IMR-90 (cell line): Measurements from ENCODE around the gene TBXAS1.

Source experiments
- CHD1 ChIP-seq: IDR thresholded peaks from 2 replicates; pipeline ENCODE4 v1.6.1; 2012; ENCODE audit warnings: low read depth, low read length, improper control_type of control experiment
- FOS ChIP-seq: fragments of 150-350 bp; IDR thresholded peaks from 2 replicates; pipeline ENCODE4 v1.6.1; 2016; ENCODE audit warnings: low read depth, low read length
- MAFK ChIP-seq: IDR thresholded peaks from 2 replicates; pipeline ENCODE4 v1.6.1; 2012; ENCODE audit warnings: low read depth, low read length, improper control_type of control experiment
- MXI1 ChIP-seq: IDR thresholded peaks from 2 replicates; pipeline ENCODE4 v1.6.1; 2012; ENCODE audit warnings: low read depth, mild to moderate bottlenecking, low read length, moderate library complexity, borderline replicate concordance
- NFE2L2 ChIP-seq: fragments of 150-350 bp; IDR thresholded peaks from 2 replicates; pipeline ENCODE4 v1.6.1; 2016; ENCODE audit warnings: low read depth, mild to moderate bottlenecking, low read length
- POLR2A ChIP-seq: IDR thresholded peaks from 2 replicates; pipeline ENCODE4 v1.6.1; 2012; ENCODE audit warnings: mild to moderate bottlenecking, low read depth, low read length
- RAD21 ChIP-seq: IDR thresholded peaks from 2 replicates; pipeline ENCODE4 v1.6.1; 2012; ENCODE audit warnings: low read length, improper control_type of control experiment
- RCOR1 ChIP-seq: IDR thresholded peaks from 2 replicates; pipeline ENCODE4 v1.6.1; 2012; ENCODE audit warnings: mild to moderate bottlenecking, low read length, improper control_type of control experiment; ENCODE audit not compliant: insufficient replicate concordance
- SMC3 ChIP-seq: fragments of 150-350 bp; IDR thresholded peaks from 2 replicates; pipeline ENCODE4 v1.6.1; 2016; ENCODE audit warnings: low read depth, mild to moderate bottlenecking, antibody characterized with exemption, low read length, moderate library complexity
- TF ChIP-seq, protein P1 (sequence below): conservative IDR thresholded peaks from 2 replicates; pipeline ENCODE4 v1.5.1; 2012; ENCODE audit warnings: mild to moderate bottlenecking, low read depth, low read length, improper control_type of control experiment
- TF ChIP-seq, protein P2 (sequence below): fragments of 150-350 bp; IDR thresholded peaks from 2 replicates; pipeline ENCODE4 v1.6.1; 2017; ENCODE audit warnings: mild to moderate bottlenecking, antibody characterized with exemption, low read length, low read depth
- TF ChIP-seq, protein P3 (sequence below): fragments of 150-350 bp; IDR thresholded peaks from 2 replicates; pipeline ENCODE4 v1.6.1; 2016; ENCODE audit warnings: low read depth, mild to moderate bottlenecking, low read length, moderate library complexity, borderline replicate concordance

DNA sequence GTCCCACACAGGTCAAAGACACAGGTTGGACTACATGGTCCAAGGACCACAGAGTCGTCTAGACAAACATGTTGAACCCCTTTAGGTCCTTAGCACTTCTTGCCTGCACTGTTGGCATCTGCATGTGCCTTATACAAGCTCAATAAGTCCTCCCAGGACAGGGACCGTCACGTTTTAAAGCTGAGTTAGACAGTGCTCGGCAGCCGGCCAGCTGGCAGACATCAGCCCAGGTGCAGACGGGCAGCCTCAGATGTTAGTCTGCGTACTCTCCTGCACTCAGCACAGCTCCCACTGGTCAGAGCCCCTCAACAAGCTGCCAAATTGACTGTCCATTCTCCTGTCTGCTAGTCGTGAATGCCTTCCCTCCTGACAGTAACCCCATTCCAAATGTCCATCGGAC is 198.8 kb downstream of the TBXAS1 start:
- TF ChIP-seq NFE2L2 (no peak), FOS (no peak), POLR2A (no peak), RAD21 (no peak), SMC3 (no peak), RCOR1 (no peak), MAFK (no peak), MXI1 (no peak), CHD1 (no peak)
- TF ChIP-seq, protein P1, sequence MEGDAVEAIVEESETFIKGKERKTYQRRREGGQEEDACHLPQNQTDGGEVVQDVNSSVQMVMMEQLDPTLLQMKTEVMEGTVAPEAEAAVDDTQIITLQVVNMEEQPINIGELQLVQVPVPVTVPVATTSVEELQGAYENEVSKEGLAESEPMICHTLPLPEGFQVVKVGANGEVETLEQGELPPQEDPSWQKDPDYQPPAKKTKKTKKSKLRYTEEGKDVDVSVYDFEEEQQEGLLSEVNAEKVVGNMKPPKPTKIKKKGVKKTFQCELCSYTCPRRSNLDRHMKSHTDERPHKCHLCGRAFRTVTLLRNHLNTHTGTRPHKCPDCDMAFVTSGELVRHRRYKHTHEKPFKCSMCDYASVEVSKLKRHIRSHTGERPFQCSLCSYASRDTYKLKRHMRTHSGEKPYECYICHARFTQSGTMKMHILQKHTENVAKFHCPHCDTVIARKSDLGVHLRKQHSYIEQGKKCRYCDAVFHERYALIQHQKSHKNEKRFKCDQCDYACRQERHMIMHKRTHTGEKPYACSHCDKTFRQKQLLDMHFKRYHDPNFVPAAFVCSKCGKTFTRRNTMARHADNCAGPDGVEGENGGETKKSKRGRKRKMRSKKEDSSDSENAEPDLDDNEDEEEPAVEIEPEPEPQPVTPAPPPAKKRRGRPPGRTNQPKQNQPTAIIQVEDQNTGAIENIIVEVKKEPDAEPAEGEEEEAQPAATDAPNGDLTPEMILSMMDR: no peak
- TF ChIP-seq, protein P2, sequence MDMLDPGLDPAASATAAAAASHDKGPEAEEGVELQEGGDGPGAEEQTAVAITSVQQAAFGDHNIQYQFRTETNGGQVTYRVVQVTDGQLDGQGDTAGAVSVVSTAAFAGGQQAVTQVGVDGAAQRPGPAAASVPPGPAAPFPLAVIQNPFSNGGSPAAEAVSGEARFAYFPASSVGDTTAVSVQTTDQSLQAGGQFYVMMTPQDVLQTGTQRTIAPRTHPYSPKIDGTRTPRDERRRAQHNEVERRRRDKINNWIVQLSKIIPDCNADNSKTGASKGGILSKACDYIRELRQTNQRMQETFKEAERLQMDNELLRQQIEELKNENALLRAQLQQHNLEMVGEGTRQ: no peak
- TF ChIP-seq, protein P3, sequence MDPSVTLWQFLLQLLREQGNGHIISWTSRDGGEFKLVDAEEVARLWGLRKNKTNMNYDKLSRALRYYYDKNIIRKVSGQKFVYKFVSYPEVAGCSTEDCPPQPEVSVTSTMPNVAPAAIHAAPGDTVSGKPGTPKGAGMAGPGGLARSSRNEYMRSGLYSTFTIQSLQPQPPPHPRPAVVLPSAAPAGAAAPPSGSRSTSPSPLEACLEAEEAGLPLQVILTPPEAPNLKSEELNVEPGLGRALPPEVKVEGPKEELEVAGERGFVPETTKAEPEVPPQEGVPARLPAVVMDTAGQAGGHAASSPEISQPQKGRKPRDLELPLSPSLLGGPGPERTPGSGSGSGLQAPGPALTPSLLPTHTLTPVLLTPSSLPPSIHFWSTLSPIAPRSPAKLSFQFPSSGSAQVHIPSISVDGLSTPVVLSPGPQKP: no peak
